ENCODE data around the gene TNFSF18.

The TNFSF18 gene

GRCh38 chr1:173039626-173040025 is 11.1 kb downstream of the TNFSF18 start:
- no peak for DNase-seq (ENCODE audit: low read depth in 2 of 2)

- peak in 1 of 2 donors; percentile 0 for DNase-seq (ENCODE audit: low read depth in 2 of 2)
Observed at GRCh38 chr1:173038875-173039554, 11.7 kb downstream of the TNFSF18 start.

DNA sequence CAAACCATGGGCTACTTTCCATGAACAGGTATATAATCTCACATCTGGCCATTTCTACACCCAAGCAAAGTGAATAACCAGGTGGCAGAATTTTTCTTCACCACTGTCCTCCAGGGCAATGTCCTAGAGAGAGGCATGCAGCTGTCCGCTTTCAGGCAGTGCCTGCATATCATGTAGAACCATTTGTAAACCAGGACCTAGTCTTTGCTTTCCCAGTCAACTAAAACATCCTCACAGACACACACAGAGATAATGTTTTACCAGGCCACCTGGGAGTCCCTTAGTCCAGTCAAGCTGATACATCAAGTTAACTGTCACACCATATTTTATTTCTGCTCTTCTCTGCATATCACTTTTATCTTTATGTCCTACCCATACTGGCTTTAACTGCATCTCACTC is 26.2 kb downstream of the TNFSF18 start:
- no peak for DNase-seq (ENCODE audit: low read depth in 2 of 2)

GRCh38 chr1:173023343-173023742 is 27.4 kb downstream of the TNFSF18 start:
- DNase-seq (ENCODE audit: low read depth in 2 of 2), result no peak

- no peak for DNase-seq (ENCODE audit: low read depth in 2 of 2)
Observed at GRCh38 chr1:173020138-173020750, 30.5 kb downstream of the TNFSF18 start.

GRCh38 chr1:173017792-173018191 is 32.9 kb downstream of the TNFSF18 start:
- no peak for DNase-seq (ENCODE audit: low read depth in 2 of 2)

GRCh38 chr1:173016419-173016818 is 34.3 kb downstream of the TNFSF18 start:
- DNase-seq (ENCODE audit: low read depth in 2 of 2), result no peak

DNA sequence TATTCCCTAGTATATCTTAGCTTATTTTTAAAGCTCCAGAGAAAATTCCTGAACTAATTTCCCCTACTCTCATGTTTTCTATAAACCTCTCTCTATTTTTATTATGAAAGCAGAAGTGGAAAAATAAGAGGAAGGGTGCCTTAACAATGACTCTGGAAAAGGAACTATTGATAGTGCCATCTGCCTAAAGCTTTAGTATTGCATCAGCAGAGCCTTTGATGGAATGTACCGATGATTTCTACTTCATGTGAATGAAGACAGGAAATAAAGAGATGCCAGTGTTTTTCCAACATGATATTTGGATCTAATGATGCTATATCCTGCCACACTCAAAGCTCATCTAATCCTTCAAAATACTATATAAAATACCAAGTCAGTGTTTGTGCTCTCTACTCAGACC is 35.1 kb downstream of the TNFSF18 start:
- DNase-seq (ENCODE audit: low read depth in 2 of 2), result no peak

DNA sequence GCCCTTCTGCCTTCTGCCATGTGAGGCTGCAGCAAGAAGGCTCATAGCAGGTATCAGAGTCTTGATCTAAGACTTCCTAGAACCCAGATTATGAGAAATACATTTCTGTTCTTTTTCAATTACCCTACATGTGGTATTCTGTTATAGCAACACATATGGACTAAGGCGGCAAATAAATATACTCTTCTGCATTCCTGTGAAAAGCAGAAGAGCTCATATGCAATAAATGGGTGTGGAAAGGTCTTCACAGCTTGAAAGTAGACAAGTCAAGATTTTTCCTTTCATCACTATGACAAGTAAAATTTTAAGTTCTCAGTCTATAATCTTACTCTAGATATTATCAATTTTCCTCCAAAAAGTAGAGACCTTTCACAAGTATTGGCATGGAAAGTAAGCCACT is 36.6 kb downstream of the TNFSF18 start:
- DNase-seq (ENCODE audit: low read depth in 2 of 2), result no peak

DNA sequence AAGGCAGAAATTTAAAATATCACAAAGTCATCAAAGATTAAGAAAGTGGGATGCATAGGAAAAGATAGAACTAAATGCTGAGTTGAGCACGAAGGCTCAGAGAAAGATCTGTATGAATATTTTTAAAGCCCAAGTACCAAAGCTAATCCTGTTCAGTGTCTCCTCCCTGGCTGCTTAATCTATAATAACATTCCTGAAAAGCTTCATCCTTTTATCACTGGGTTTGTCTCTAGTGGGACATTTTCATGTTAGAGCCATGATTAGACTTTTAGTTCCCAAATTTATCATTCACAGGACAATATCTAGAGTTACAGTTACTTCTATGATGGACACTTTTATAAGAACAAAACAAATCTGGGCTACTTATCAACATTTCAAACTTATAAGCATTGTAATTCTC is 38.6 kb downstream of the TNFSF18 start:
- DNase-seq (ENCODE audit: low read depth in 2 of 2), result no peak

GRCh38 chr1:173009597-173009996 is 41.1 kb downstream of the TNFSF18 start:
- DNase-seq (ENCODE audit: low read depth in 2 of 2), result no peak

DNA sequence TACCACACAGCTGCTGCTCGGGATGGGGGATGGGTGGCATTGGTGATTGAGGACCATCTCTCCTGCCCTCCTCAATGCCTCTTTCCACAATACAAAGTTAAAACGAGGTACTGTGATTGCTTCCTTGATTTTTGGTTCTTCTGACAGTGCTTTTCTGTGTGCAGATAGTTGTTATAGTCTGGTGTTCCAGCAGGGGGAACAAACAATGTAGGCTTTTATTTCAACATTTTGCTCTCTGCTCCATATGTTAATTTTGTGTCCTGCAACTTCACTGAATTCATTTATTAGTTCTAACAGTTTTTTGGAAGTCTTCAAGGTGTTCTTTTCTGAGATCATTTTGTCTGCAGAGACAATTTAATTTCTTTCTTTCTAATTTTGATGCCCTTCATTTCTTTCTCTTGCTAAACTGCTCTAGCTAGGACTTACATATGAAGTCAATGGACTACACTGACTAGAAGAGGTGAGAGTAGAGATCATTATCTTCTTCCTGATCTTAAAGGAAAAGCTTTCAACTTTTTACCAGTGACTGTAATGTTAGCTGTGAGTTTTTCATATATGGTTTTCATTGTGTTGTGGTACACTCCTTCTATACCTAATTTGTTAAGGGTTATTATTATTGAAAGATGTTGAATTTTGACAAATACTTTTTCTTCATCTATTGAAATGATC is 45.4 kb downstream of the TNFSF18 start:
- no peak for DNase-seq (ENCODE audit: low read depth in 2 of 2)

- no peak for DNase-seq (ENCODE audit: low read depth in 2 of 2)
Observed at GRCh38 chr1:173002891-173003838, 47.6 kb downstream of the TNFSF18 start.

GRCh38 chr1:172999349-172999748 is 51.4 kb downstream of the TNFSF18 start:
- DNase-seq (ENCODE audit: low read depth in 2 of 2), result no peak

DNA sequence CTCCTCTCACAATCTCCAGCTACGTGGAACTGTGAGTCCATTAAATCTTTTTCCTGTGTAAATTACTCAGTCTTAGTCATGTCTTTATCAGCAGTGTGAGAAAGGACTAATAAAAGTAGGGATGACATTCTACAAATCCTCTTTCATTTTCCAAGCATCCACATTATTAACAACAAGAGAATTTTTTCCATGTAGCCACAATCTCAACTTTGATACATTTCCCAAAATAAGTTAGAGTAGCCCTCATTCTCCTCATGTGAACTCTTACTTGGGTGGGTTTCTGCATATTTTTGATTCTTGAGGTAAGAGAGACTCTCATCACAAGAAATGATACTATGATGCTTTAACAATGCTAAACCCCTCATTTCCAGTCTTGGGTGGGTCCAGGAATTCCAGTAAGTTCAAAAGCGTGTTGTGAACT is 52.8 kb downstream of the TNFSF18 start:
- no peak for DNase-seq (ENCODE audit: low read depth in 2 of 2)

DNA sequence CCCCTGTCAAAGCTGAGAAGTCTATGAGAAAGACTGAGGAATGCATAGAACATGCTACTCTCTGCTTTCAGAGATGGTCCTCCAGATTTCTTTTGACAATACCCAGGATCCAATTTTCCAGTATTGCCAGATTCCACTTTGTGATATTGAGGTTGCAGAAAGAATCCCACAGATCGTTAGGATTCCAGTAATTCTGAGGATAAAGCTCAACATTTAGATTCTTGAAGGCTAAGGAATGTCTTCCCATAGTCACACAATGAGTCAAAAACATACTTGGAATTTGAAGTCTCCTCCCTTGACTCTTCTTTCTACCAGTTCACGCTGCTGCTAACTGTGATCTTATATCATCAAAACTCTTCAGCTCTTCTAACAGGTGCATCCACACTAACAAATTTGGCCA is 57.1 kb downstream of the TNFSF18 start:
- no peak for DNase-seq (ENCODE audit: low read depth in 2 of 2)

DNA sequence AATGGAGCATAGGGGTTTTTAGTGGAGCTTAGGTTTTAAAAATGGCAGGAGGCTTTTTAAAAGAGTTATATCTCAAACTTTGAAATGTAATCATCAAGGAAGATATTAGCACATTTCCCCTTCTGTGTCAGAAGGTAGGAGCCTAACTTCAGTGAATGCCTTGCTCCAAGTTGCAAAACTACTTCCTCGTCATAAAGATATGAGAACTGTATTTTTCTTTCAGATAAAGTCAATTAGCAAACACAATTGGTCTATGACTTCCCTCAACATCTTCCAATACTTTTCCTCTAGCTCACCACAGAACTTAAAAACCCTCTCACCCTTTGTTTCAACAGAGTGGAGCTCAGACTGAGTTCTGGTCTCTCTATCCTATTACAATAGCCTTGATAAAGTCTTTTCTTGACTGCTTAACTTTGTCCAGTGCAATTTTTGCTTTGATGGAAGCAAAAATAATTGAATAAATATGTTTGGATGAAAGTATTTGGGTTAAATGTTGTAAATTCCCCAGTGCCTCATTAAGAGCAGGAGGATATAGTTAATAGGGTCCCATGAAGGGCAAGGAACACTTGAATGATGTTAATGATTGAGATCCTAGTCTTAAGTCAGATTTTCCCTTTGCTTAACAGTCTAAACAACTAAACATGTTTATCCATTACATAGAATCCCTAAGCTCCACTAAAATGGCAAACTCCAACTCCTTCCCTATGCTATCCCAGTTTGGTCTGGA is 58.9 kb downstream of the TNFSF18 start:
- no peak for DNase-seq (ENCODE audit: low read depth in 2 of 2)

GRCh38 chr1:172990598-172991215 is 60.0 kb downstream of the TNFSF18 start:
- DNase-seq (ENCODE audit: low read depth in 2 of 2), result no peak

All from stimulated activated CD4-positive, alpha-beta T cell treated with anti-CD3 and anti-CD28 coated beads, Interleukin-4, amount 100 ng/mL, for 48 hours (primary cell).